Raji (cell line): ENCODE data around the gene GPC3.

ENCODE experiments used
- POLR2A ChIP-seq: IDR thresholded peaks from 2 replicates; pipeline ENCODE4 v1.6.1; 2011; ENCODE audit warnings: low read depth, low read length, control low read depth; ENCODE audit not compliant: insufficient read depth

Gene GPC3

GRCh38 chrX:133910539-133910938, 74.9 kb downstream of the GPC3 start:
- no peak for TF ChIP-seq POLR2A

- no peak for TF ChIP-seq POLR2A
These were observed 75.5 kb downstream of the GPC3 start for GRCh38 chrX:133909888-133910287.

- no peak for TF ChIP-seq POLR2A
These were observed 77.0 kb downstream of the GPC3 start for GRCh38 chrX:133908223-133908955.

GRCh38 chrX:133907606-133908005, 77.8 kb downstream of the GPC3 start:
- no peak for TF ChIP-seq POLR2A

GRCh38 chrX:133905305-133905704, 80.1 kb downstream of the GPC3 start:
- TF ChIP-seq POLR2A, result no peak

- TF ChIP-seq POLR2A, result no peak
These were observed 87.7 kb downstream of the GPC3 start for GRCh38 chrX:133897593-133898163.

GRCh38 chrX:133892337-133892736, 93.1 kb downstream of the GPC3 start:
- no peak for TF ChIP-seq POLR2A

- TF ChIP-seq POLR2A, result no peak
These were observed 96.4 kb downstream of the GPC3 start for GRCh38 chrX:133888984-133889383.

GRCh38 chrX:133884430-133885394, 100.7 kb downstream of the GPC3 start:
- no peak for TF ChIP-seq POLR2A

- TF ChIP-seq POLR2A, result no peak
These were observed 103.5 kb downstream of the GPC3 start for GRCh38 chrX:133881893-133882292.

GRCh38 chrX:133881007-133881406, 104.4 kb downstream of the GPC3 start:
- TF ChIP-seq POLR2A, result no peak

- TF ChIP-seq POLR2A, result no peak
These were observed 105.4 kb downstream of the GPC3 start for GRCh38 chrX:133880032-133880443.

- TF ChIP-seq POLR2A, result no peak
These were observed 106.7 kb downstream of the GPC3 start for GRCh38 chrX:133878710-133879109.

- TF ChIP-seq POLR2A, result no peak
These were observed 108.7 kb downstream of the GPC3 start for GRCh38 chrX:133876646-133877045.

- no peak for TF ChIP-seq POLR2A
These were observed 116.1 kb downstream of the GPC3 start for GRCh38 chrX:133869270-133869669.

GRCh38 chrX:133868682-133869081, 116.7 kb downstream of the GPC3 start:
- TF ChIP-seq POLR2A, result no peak

GRCh38 chrX:133868250-133868649, 117.1 kb downstream of the GPC3 start:
- TF ChIP-seq POLR2A, result no peak
